GM21723 (cell line): Measurements from ENCODE around the gene PLA2G4B.

ENCODE experiments used
- ATAC-seq: cut with Tn5 transposase; IDR thresholded peaks from one replicate; pipeline ENCODE4 v1.9.1; 2021; ENCODE audit warnings: mild to moderate bottlenecking, moderate library complexity; ENCODE audit not compliant: unreplicated experiment

Gene PLA2G4B

GRCh38 chr15:41869770-41870688 is 31.4 kb downstream of the PLA2G4B start:
- ATAC-seq: no peak

DNA sequence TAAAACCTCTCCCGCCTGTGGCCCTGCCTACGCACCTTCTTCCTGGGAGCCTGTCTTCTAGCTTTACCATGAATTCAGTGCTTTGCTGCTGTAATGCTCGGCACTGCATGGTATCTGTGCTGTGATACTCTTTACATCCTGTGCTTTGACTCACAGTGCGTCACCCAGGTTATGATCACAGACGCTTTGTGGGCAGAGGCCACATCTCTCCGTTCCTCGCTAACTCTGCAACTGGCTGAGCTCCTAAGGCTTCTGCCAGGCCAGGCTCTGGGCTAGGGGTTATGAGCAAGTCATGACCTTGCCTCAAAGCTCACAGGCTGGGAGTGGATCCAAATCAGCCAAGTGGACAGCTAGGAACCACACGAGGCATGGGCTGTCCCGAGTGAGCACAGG is 32.0 kb downstream of the PLA2G4B start:
- no peak for ATAC-seq

DNA sequence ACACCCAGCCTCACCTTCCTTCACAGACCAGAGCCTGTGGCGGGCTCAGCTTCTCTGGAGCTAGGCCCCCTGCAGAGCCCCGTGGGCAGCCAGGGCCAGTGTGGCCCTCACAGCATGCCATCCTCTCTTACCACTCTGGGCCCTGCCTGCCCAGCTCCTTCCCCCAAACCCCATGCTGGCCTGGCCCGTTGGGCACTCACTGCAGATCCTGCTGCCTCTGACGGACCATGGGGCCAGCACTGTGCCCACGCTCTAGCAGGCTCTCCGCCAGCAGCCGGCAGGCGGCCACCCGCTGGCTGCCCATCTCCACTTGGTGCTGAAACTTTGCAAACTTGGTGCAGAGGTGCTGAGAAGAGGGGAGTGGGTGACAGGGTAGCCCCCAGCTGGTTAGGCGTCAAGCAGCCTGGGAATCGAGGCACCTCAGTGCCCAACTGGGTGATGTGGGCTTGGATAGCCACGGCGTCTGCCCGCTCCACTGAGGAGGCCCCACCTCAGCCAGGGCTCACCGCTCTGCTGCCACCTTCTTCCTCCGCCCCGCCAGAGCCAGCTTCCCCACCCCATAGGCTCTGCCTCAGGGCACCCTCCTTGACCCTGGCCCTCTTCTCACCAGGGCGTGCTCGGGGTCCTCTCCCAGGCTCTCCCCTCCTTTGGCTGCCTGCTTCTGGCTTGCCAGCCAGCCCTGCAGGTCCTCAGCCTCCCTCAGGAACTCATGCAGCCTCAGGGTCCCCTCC is 32.7 kb downstream of the PLA2G4B start:
- ATAC-seq: no peak

DNA sequence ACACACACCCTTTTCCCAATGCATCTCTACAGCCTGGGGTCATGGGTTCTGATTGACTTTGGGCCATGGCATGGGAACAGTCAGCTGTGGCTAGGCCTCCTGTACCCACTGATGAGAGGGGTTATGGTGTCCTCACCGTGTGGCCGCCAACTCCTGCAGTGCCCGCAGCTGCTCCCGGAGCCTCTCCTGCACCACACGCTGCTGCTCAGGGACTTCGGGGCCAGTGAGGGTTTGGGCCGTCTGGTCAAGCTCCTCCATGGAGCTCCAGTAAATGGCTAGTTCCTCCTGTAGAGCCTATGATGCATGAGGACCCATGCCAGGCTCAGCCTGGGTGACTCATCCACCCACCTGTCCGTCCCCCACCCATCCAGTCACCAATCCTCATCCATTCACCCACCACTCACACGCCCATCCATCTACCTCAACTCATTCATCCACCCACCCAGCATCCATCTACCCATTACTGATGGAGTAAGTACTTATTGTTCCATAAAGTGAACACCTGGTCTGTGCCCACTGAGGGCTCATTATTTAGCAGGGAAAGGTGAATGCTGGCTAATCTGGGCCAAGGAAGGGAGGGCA is 33.6 kb downstream of the PLA2G4B start:
- no peak for ATAC-seq

DNA sequence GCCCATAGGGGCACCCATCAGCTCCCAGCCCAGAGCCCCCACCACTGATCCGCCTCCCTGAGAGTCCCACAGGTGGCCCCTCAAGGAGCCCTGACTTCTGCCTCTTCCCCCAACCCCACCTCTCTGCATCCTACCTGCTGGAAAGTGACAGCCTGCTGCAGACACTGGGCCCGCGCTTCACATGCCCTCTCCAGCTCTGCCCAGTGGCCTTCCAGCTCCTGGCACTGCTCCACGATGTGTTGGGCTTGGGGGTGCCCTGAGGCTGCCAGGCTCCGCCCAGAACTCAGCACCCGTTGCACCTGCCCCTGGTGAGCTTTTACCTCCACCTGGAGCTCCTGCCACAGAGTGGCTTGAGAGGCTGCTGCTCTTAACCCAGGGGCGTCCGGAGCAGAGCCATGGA is 35.1 kb downstream of the PLA2G4B start:
- no peak for ATAC-seq

- no peak for ATAC-seq
These were observed 36.1 kb downstream of the PLA2G4B start for GRCh38 chr15:41874736-41875135.

GRCh38 chr15:41876007-41876406 is 37.4 kb downstream of the PLA2G4B start:
- ATAC-seq: no peak

- no peak for ATAC-seq
These were observed 38.0 kb downstream of the PLA2G4B start for GRCh38 chr15:41876689-41877088.

DNA sequence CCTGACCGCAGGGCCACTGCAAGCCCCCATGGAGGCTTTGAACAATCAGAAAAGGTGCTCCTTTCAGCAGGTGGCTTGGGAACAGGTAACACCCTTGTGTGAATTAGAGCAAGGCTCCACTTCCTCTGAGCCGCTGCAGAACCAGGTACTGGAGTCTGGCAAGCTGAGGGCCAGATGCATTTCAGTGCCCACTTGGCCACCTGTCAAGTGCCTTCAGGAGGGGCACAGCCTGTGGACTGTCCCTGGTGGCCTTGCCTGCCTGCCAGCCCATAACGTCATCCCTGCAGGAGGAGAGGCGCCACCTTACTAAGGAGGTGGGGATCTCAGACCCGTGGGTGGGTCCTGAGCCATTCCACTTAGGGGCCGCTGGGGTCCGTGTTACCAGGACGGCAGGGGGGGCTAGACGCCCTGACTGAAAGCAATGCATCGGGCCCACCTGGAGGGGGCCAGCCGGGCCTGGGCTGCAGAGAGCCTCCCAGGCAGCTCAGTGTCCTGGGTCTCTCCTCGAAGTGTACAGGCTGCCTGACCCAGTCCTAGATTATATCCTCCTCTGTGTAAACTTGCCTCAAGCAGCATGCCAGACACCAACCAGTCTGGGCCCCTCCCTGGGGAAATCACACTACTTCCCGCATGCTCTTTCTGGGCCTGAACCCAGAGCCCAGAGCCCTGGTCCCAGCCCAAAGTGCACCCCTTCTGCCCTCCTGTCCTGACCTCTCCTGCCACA is 39.1 kb downstream of the PLA2G4B start:
- ATAC-seq: no peak

DNA sequence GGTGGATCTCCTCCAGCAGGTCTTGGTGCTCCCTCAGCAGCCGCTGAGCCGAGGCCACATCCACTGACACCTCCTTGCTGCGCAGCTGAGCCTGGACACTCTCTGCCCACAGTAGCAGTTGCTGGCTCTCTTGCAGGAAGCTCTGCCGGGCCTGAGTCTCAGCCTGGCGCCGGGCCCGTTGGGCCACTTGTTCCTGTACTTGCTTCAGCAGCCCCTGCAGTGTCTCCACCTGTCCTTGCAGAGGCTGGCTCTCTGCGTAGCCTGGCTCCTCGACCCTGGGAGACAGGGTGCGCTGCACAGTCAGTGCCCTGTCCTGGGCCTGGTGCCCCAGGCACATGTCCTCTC is 39.7 kb downstream of the PLA2G4B start:
- ATAC-seq: no peak

DNA sequence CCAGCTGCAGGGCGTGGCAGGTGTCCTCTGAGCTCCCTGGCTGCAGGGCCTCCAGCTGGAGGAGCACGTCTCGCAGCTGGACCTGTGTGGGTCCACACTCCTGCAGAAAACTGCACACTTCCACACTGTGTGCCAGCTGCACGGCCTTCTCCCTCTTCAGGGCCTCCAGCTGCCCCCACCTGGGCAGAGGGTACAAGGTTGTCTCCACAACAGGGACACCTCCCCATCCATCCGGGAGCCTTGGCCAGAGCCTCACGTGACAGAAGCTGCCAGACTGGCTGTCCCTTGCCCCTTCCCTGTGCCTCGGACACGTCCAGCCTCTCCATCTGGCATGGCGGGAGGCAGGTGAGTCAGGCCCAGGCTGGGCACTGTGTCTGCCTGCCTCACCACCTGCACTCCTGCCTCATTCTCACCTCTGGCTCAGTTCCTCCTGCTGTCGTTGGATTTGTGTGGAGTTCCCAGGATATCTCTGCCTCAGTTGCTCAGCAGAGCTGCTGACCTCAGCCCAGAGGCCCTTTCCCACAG is 40.7 kb downstream of the PLA2G4B start:
- ATAC-seq: no peak

DNA sequence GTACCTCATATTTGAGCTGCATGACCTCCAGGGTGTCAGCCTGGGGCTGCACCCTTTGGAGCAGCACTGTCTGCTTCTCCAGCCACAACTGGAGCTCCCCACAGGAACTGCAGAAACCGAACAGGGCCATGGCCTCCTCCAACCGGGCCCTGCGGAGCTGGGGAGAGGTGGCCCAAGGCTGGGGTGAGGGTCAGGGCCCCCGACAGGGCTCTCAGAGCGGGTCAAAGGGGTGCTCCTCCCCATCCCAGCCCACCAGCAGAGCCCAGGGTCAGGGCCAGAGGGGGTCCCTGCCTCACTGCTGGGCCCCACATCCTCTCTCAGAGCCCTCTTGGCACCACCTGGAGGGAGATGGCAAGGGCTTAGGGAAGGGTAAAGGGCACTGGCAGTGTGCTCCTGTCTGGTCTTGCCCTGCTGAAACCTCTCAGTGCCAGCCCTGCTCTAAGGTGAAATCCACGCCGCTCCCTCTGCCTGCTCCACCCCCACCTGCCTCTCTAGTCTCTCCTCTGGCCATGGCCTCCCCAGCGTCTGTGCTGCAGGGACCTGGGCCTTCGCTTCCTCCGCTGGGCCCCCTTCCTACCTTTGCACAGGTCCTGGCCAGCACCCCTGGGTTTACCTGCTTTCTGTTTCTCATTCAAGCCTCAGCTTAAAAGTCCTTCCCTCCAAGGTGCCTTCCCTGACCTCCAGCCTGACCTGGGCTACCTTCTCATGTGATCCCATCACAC is 41.7 kb downstream of the PLA2G4B start:
- no peak for ATAC-seq

- ATAC-seq: no peak
These were observed 42.4 kb downstream of the PLA2G4B start for GRCh38 chr15:41881086-41881485.

- ATAC-seq: no peak
These were observed 42.9 kb downstream of the PLA2G4B start for GRCh38 chr15:41881550-41881919.

DNA sequence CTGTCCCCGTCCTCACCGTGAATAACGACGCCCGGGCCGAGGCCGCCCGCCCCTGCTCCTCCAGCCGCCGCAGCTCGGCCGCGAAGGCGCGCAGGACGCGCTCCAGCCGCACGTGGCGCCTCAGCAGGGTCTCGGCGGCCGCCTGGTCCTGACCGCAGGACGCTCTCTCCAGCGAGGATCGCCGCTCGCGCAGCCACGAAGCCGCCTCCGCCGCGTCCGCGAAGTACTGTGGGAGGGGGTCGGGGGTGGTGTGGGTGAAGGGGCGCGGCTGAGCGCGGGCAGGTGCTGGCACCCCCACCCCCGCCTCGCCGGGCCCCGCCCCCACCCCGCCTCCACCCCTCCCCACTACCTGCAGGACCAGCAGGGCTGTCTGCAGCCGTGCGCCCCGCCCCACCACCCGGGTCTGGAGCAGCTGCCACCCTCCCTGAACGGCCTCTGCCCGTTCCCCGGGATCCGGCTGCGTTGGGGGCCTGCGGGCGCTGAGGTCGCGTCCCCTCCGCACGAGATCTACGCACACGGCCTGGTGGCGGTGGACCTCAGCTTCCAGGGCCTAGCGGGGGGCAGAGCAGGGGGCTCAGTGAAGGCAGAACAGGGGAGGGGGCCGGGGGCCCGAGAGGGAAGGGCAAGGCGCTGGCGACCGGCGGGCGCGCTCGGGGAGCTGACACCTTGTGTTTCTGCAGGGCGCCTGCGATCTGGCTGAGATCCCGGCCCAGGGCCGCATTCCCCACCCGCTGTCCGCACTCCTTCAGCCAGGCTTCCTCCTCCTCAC is 43.5 kb downstream of the PLA2G4B start:
- ATAC-seq: no peak

DNA sequence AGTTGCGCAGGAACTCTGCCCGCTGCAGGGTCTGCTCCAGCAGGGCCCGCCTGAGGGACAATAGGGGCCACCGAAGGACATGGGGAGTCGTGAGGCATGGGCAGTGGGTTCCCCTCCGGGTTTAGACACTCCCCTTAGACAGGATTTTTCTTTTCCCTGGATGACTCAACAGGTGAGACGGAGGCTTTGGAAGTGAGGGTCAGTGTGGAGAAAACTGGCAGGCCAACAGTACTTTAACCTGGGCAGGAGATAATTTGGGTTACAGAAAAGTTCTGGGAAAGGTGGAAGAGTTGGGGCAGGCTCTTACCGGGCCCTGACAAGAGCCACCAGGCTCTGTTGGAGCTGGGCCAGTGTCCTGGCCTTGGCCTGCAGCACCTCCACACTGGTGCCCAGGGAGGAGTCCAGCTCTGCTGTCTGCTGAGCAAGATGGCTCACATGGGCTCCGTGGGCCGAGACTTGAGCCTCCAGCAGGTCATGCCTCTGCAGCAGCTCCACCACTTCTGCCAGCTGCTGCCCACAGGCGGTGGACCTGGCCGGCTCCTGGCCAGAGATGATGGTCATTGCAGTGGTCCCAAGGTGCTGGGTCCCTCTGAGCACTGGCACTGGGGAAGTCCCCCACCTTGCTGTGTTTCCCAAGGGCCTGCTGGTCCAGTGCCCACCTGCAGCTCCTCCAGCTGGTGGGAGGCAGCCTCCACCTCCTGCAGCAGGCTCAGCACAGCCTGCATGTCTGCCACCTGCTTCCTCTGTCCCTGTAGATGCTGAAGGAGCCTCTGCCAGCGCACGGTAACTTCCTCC is 44.2 kb downstream of the PLA2G4B start:
- no peak for ATAC-seq

DNA sequence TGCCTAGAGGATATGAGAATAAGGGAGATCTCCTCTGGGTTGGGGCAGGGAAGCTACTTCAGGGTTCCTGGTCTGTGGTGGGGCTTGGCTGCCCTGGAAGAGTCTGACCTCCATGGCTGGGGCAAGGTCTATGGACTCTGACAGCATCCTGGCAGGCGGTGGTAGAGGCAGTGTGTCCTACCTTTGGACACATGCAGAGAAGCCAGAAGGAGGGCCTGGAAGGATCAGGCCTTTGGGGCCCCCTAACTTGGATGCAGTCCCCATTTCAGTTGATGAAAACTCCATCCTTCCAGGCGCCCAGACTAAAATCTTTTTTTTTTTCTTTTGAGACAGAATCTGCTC is 44.8 kb downstream of the PLA2G4B start:
- no peak for ATAC-seq

DNA sequence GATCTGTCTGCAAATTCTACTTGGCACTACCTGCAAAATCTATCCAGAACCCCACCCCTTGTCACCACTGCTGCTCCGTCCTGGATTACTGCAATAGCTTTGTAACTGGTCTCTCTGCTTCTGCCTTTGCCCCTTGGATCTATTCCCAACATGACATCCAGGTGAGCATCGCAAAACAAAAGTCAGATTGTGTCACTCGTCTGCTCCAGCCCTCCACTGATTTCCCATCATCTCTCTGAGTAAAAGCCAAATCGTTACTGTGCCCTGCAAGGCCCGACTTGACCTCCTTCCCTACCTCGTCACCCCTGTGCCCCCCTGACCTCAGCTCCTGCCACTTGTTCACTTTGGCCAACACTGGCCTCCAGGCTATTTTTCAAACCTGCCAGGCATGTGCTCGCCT is 45.8 kb downstream of the PLA2G4B start:
- no peak for ATAC-seq

DNA sequence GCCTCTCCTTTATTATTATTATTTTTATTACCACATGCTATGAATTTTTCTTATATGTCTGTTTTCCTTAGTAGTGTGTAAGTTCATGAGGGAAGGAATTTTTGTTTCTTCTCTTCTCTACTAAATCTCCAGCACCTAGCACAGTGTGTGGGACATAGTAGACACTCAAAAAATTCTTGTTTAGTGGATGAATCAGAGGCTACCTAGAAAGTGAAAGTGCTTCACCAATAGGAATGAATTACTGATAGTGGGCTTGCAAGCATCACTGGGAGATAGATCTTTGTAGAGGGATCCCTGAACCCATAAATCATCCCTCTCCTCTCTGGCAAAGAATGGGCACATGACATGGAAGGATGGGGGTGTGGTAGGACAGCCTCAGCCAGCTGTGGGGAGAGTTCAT is 46.7 kb downstream of the PLA2G4B start:
- no peak for ATAC-seq
